Measurements from ENCODE around the gene VPS13C.

The VPS13C gene, protein sequence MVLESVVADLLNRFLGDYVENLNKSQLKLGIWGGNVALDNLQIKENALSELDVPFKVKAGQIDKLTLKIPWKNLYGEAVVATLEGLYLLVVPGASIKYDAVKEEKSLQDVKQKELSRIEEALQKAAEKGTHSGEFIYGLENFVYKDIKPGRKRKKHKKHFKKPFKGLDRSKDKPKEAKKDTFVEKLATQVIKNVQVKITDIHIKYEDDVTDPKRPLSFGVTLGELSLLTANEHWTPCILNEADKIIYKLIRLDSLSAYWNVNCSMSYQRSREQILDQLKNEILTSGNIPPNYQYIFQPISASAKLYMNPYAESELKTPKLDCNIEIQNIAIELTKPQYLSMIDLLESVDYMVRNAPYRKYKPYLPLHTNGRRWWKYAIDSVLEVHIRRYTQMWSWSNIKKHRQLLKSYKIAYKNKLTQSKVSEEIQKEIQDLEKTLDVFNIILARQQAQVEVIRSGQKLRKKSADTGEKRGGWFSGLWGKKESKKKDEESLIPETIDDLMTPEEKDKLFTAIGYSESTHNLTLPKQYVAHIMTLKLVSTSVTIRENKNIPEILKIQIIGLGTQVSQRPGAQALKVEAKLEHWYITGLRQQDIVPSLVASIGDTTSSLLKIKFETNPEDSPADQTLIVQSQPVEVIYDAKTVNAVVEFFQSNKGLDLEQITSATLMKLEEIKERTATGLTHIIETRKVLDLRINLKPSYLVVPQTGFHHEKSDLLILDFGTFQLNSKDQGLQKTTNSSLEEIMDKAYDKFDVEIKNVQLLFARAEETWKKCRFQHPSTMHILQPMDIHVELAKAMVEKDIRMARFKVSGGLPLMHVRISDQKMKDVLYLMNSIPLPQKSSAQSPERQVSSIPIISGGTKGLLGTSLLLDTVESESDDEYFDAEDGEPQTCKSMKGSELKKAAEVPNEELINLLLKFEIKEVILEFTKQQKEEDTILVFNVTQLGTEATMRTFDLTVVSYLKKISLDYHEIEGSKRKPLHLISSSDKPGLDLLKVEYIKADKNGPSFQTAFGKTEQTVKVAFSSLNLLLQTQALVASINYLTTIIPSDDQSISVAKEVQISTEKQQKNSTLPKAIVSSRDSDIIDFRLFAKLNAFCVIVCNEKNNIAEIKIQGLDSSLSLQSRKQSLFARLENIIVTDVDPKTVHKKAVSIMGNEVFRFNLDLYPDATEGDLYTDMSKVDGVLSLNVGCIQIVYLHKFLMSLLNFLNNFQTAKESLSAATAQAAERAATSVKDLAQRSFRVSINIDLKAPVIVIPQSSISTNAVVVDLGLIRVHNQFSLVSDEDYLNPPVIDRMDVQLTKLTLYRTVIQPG (N-terminal part only)

DNA sequence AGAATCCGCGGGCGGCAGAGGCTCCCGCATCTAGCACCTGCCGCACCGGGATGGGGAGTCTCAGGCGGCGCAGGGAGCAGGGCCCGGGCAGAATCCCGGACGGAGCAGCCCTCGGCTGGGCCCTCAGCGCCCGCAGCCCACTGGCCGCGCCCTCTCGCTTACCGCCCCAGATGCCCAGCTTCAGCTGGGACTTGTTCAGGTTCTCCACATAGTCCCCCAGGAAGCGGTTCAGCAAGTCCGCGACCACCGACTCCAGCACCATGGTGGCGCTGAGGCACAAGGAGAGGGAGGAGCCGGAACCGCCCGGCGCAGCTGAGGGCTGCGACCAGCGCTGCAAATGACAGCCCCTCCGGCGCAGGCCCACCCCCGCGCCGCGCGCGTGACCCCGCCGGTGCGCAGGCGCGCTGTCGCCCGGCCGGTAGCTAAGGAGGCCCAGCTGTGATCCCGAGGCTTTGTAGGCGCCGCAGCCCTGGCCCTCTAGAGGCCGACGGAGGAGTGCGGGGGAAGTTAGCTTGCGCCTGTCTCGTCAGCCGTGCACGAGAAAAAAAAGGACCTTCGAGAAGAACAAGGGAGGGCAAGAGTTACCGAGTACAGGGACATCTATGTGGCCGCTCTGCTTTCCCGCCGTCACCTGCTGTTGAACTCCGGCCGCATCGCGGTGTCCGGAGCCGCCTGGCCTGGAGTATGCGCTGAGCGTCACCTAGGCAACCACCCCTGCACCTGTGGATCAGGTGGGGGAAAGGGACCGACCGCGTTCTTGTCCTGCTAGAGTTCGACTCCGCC is at the start of gene VPS13C:
VPS13C (minus strand) TSS at position 335 of the 783 bp plus-strand sequence; CDS start at position 262, 73 bp downstream.
- DNase-seq (ENCODE audit: low spot score) = peak; percentile 90

DNA sequence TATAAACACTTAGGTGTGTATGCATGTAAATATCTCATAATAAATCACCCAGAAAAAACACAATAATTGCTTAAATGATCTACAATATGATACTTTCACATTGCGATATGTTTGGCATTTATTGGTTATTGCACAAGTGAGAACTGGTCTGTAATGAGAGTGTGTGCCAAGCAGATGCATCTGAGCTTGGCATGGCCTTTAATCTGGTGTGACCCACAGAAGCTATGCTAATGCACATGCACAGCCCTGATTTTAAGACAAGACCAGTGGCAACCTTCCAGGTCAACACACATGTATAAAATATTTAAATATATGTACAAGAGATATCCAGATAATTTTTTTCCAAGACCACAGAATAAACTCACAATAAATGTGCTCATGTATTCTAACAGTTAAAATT is 49.2 kb upstream of the VPS13C start:
- no peak for DNase-seq (ENCODE audit: low spot score)

DNA sequence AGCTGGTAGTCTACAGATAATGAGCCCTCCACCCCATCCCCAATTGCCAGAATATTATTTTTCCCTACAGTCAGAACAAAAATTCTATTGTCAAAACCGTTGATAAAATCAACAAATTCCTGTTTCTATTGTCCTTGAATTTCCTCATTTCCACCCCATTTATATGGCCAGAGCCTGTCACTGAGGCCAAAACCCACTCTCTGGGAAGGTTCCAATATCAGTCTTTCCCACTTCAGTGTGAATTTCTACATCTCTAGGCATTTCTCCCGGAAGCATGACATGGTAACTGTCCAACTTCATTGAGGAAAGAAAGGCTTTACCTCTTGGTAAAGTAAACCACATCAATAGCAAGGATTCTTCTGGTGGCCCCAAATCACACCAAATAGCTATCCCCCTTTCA is 48.2 kb upstream of the VPS13C start:
- DNase-seq (ENCODE audit: low spot score) = no peak

DNA sequence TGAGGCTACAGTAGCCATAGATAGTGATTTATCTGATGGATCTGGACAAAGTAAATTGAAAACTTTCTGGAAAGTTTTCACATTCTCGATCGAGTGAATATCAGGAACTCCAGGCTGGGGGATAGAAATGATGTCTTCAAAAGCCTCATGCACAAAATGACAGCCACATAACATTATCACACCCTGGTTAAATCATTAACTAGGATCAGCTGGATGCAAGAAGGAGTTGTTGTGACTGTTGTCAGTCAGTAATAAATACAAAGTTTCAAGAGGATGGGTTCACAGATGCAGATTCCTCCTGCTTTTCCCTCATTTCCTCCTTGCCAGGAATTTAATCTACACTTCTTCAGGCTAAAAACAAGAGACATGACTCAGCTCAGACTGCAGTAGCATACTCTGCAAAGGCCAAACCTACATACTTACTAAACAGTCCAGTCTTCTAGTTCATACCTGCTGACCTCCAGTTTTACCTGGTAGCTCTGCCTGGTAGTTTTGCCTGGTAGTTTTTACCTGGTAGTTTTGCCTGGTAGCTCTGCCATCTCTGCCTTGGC is 47.4 kb upstream of the VPS13C start:
- DNase-seq (ENCODE audit: low spot score) = peak; percentile 26

DNA sequence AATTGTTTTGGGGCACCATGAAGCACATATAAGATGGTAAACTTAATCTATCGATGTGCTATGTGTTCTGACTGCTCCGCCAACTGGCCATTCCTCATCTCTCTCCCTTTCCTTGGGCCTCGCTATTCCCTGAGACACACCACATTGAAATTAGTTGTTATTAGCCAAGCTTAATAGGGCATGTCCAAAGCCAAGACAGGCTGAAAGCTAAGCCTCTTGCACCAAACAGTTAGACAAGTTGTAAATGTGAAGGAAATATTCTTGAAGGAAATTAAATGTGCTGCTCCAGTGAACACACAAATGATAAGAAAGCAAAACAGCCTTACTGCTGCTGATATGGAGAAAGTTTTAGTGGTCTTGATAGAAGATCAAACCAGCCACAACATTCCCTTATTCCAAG is 45.8 kb upstream of the VPS13C start:
- no peak for DNase-seq (ENCODE audit: low spot score)

DNA sequence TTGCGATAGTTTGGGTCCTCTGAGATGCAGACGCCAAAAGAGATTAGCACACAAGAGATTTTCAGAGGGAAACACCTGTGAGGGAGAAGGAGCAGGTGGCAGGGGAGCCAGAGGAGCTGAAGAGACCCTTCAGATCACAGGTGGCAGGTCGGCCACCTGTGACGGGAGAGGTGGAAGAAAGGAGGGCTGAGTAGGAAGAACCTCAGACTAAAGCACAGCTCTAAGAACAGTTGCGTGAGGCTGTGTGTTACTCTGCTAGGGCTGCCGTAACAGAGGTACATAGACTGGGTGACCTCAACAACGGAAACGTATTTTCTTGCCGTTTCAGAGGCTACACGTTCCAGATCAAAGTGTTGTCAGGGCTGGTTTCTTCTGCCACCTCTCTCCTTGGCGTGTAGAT is 45.0 kb upstream of the VPS13C start:
- DNase-seq (ENCODE audit: low spot score) = no peak

DNA sequence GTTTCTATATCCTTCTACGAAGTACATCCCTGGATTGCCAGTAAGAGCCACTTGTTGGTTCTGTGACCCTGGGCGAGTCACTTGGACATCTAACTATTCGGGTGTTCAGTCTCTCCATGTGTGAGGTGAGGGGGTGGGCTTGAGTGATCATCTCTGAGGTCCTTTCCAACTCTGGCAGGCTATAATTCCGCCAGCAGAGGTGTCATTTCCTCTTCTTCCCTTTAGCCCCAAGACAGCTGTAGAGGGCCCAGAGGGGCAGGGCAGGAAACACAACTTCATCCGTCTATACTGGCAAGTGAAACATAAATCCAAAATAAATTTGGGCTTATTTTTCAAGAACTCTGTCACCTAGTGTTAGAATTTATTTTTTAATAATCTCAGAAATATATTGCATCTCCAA is 44.6 kb upstream of the VPS13C start:
- DNase-seq (ENCODE audit: low spot score) = no peak

DNA sequence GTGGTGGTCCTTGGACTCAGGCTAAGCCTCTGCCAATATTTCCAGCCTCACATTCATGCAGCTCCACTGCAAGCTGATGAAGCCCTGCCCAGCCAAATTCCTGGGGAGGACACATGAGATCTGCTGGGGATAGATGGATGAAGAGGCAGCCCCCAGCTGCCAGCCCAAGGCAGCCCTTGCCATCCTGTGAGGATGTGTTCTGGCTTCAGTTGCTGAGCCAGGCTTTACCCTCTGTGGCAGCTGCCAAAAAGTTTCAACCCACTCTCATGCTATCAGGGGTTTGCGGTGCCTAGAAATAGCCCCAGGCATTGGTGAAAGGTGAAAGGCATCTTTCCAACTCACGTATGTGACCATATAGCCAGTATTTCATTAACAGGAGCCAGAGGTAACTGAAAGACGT is 44.2 kb upstream of the VPS13C start:
- DNase-seq (ENCODE audit: low spot score) = no peak

DNA sequence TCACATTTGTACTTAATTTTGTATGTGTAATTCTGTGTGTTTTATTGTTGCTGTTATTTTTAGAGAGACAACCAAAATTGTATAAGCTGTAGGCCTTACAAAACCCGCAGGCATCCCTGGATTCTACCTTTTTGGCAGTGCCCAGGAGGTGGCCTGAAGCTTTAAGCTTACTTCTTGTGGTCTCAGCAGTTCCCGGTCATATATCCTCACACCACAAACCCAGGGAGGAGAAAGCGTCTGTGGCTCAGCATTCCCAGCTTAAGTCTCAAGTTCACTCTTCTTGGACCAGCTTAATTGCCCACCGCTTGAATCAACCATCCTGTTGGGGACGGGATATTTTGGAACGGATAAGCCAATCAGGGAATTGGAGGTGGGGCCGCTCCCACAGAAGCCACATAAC is 43.2 kb upstream of the VPS13C start:
- DNase-seq (ENCODE audit: low spot score) = no peak

DNA sequence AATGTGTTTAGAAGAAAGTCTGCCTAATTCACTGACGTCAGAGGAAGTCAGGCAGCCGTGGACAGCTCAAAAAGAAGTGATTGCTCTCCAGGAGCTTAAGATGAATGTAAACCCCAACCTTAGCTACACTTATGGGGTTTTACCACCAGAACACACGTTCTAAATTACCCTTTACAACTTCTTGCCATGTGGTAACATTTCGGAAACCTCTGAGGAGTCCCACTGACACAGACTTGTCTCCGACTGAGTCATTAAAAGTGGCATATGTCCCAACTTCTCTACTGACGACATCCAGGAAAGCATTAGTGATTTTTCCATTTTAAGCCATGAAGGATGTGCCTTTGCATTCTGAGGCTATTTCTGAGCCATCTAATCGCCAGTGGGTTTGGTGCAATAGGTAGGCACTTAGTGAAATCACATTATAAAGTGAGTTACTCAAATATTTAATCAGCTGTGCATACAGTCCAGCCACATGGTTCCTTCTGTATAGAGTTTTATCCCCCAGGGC is 38.9 kb upstream of the VPS13C start:
- DNase-seq (ENCODE audit: low spot score) = no peak

DNA sequence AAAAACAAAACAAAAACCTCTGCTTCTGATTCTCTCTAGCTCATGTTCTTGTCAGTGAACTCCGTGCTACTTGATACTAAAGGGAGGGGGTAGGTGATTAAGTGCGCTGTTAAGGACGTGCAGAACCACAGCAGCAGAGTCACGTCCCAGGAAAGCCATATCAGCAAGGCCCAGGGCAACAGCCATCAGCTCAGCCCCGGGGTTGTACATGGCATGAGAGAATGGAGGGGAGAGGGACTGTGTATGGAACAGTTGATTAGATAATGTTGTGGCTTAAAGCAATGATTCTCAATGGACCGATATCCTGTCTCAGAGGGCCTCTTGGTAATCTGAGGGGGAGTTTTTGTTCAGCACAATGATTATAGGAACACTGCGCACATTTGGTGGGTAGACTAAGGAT is 34.1 kb upstream of the VPS13C start:
- DNase-seq (ENCODE audit: low spot score) = no peak

DNA sequence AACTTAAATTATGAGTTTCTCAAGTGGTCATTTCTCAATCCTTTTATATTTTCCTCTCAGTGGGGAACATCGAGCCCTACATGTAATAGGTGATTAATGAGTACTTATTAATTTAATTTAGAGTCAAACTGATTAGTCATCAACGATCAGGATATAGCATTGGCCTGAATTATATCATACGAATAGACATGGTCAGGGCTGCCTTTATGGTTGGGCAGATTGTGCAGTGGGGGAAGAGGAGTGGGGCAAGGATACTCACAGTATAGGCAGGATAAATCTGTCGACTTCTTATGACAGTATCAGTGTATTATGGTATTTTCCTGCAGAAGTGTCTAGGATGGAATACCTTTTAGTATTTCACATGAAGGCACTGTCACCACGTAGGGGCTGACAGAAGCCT is 33.6 kb upstream of the VPS13C start:
- DNase-seq (ENCODE audit: low spot score) = no peak

DNA sequence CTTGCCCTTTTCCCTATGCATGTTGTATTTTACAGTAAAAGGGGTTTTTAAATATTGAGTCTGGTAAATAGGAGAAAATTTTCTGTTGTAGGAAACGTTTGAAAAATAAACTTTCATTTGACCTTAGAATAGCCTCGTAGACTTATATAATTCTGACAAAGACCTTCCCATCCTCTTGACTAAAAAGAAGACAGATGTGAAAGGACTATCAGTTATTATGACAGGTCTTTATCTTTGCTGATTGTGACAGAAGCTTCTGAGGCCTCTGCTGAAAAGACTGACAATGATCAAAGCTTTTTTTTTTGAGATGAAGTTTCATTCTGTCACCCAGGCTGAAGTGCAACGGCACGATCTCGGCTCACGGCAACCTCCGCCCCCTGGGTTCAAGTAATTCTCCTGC is 30.7 kb upstream of the VPS13C start:
- DNase-seq (ENCODE audit: low spot score) = no peak

DNA sequence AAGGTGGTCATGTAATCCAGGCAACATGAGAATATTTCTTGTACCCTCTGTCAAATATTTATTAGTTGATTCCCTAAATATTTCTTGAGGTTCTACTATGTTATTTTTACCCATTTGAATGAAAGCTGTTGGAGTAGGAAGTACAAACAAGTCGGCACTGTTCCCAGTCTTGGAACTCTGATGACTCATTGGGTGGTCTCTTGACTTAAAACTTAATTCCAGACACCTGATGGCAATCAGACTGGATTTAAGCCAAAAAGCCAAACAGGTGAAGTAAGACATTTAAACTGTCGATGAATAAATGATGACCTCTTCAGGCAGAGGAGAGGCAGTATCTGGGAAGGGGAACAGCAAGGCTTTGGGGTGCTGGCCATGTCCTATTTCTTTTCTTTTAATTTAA is 29.4 kb upstream of the VPS13C start:
- no peak for DNase-seq (ENCODE audit: low spot score)

DNA sequence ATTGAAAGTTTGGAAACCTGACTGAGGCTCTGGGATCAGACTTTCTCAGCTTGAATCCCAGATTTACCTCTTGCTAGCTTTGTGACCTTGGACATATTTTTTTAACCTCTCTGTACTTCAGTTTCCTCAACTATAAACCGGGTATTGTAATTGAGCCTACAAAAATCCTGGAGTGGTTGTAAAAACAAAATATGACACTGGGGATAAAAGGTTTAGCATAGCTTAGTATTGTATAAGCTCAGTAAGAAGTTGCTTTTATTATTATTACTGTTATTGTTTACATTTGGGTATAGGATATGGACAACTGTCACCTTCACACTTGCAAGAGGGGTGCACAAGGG is 28.1 kb upstream of the VPS13C start:
- DNase-seq (ENCODE audit: low spot score) = no peak

DNA sequence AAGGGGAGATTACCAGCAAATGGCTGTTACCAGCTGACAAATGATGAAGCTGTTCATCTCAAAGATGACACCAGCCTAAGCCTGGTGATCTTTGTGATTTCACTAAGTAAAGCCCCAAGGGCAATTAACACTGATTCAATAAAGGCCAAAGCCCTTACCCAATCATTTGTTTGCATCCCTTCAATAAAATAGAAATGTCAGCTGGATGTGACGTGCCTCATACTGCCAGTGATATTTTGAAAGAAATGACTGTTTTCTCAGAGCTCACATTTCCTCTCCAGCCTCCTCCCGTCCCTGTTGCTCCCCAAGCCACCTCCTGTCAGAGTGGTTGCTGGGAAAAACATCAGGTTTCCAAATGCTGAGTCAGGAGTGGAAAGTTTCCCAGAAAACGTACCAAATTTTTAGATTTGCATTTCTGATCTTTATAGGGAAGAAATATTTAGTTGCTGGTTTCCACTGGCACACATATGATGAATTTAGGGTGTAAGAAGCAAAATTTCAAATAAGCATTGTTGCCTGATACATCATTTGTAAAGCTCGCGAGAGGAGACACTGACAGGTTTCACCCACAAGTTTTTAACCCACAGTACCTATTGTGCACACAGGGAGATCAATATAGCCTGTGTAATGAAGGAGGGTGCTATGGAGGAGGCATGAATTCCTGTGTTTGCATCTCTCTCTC is 27.6 kb upstream of the VPS13C start:
- DNase-seq (ENCODE audit: low spot score) = no peak

DNA sequence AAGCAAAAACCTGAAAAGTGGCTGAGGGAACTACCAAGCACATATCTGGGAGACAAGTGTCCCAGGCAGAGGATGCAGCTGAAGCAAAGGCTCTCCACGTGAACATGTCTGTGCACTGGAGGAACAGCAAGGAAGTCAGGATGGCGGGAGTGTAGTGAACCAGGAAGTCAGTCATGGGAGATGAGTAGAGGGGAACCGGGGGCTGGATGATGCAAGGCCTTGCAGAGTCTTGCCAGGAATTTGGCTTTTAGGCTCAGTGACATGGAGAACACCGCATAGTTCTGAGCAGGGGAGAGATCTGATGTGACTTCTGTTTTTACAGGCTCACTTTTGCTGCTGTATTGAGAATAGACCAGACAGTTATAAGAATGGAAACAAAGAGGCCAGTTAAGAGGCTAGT is 25.5 kb upstream of the VPS13C start:
- DNase-seq (ENCODE audit: low spot score) = no peak

DNA sequence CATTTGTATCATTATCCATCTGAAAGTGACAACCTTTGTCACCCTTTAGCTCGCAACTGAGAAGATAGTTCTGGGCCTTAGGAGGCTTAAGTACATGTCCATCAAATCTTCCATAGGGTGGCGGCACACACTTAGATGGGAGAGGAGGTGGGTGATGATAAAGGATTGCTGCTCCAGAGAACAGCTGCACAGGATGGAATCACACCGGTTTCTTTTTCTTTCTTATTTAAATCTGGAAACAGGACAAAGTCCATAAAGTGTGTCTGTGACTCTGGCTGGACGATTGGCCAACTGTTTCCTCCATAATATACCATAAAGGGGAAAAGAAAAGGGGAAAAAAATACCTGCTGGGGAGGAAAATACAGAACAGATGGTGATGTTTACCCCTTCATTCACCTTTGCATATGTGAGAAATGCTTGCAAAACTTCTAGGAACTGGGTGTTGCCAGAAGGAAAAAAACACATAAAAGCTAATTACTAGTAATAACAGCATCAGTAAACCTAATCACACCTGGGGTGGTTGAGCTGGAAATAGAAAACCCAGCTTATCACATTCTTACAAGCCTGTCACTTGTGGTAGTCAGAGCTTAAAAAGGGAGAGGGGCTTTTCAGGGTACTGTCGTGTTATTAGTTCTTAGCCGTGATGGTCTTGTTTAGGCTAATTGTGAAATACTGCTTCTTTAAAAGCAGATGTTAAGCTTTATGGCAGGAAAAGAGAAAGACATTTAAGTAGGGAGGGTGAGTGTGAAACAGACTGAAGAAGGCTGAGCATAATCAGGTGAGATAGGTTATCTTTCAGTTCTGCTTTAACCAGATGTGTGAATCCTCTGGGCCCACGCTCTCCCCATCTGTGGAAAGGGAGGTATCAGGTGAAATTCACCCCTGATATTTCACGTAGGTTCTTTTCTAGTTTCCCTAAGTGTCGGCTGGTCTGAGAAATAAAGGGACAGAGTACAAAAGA is 23.2 kb upstream of the VPS13C start:
- DNase-seq (ENCODE audit: low spot score) = no peak

DNA sequence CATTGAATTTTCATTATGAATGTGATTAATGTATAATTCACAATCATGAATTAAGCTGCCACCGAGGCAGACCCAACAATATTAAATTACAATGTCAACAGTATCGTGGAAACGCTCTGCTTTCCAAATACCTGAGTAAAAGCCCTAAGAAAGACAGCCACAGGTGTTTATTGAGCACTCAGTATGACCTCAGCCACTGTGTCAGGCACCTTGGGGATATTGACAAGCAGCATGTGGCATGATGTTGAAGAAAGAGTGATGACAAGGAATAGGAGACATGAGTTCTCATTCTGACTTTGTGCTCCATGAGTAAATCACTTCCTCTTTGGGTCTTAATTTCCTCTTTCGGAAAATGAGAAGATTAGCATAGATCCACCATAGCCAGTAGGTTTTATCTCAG is 19.3 kb upstream of the VPS13C start:
- no peak for DNase-seq (ENCODE audit: low spot score)

Data from HuH-7 (cell line).